Measurements from ENCODE around the gene ASIC1. TPM values are rescaled to one million over a fixed set of nuclear protein-coding genes. Genes with fewer than 3 reads are reported as not detected.

ASIC1 gene
- total RNA-seq, result 1.3 TPM
- polyA plus RNA-seq, result 3.6 TPM
- long read RNA-seq, donor 1, result 0 reads
- long read RNA-seq, donor 2, result 0 reads
- long read RNA-seq, donor 3, partial matches to known transcripts, result 0 of 2 reads
- long read RNA-seq, donor 3, other reads (novel, unspliced or antisense), result 0 of 2 reads
- long read RNA-seq, donor 4, result 0 reads
- long read RNA-seq, donor 5, result 0 reads
- long read RNA-seq, donor 6, partial matches to known transcripts, result 0 of 1 reads
- long read RNA-seq, donor 6, other reads (novel, unspliced or antisense), result 0 of 1 reads
- long read RNA-seq, donor 7, result 0 reads
- long read RNA-seq, donor 8, result 0 reads
- long read RNA-seq, donor 9, result 0 reads
- long read RNA-seq, donor 10, partial matches to known transcripts, result 0 of 1 reads
- long read RNA-seq, donor 10, other reads (novel, unspliced or antisense), result 0 of 1 reads

GRCh38 chr12:50057000-50057841, at the start of gene ASIC1:
TSS of gene ASIC1 (plus strand) at chr12:50057596. CDS start at chr12:50058767, 1,171 bp downstream.
- Histone ChIP-seq H3K4me1 (ENCODE audit: control insufficient read depth in 2 of 2, insufficient read depth in 2 of 2, low read length in 2 of 2) (peaks cover 30 to 63% of the 10 kb centered on the region in 2 donors), H3K27ac (ENCODE audit: low read depth in 1 of 2, low read length in 1 of 2) (no peak within 1 kb of the TSS), H3K27me3 (ENCODE audit: control insufficient read depth in 2 of 2, insufficient read depth in 1 of 2, low read length in 1 of 2) (peaks cover 14 to 59% of the 10 kb centered on the region in 2 donors), H3K9me3 (ENCODE audit: control insufficient read depth in 2 of 2, insufficient read depth in 1 of 2, low read length in 1 of 2) (peaks cover 0 to 6% of the 10 kb centered on the region in 2 donors), H3K36me3 (ENCODE audit: control insufficient read depth in 2 of 2, insufficient read depth in 2 of 2, low read length in 1 of 2) (no peaks in the 10 kb centered on the region), H3K4me3 (ENCODE audit: low read length in 2 of 2) (peak within 1 kb of the TSS; percentile 39 to 63)
- peak in 3 of 9 donors; percentile 36 to 70 (median 57) for DNase-seq (ENCODE audit: low read depth in 6 of 9, low spot score in 9 of 9)
- WGBS, result under 1% methylated on average over 88 of the region's 88 CpGs

DNA sequence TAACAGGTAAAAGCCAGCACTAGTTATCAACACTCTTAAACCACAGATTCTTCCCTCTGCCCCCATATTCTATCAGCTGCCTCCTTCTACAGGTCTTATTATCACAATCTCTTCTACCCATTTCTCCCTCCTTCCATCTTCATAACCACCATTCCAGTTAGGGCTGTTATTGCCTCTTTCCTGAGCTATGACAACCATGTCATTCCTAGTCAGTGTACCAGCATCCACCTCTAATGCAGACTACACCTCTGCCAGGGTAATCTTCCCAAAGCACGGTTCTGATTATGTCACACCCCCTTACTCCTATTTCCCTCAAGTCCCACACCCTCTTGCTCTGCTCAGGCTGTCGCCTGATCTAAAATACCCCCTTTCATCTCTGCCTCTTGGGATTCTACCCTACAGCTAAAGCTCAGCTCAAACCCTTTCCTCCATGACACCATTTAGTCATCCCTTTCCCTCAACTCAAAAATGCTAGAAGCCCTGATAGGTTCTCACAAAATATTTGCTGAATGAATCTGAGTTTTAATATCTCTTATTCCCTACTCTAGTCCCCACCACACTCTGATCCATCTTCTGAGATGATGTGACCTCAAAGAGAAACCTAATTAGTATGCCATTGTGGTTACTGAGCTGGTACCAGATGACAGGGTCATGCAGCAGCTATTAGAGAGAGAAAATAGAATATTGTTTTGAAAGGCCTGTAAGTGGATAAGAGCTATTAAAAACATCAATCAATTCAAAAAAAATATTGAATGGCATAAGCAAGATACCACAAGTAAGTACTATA, 43.8 kb upstream of the ASIC1 start:
- Histone ChIP-seq H3K4me1 (ENCODE audit: control insufficient read depth in 2 of 2, insufficient read depth in 2 of 2, low read length in 2 of 2) (no peaks in the 10 kb centered on the region), H3K36me3 (ENCODE audit: control insufficient read depth in 2 of 2, insufficient read depth in 2 of 2, low read length in 1 of 2) (peaks cover 16 to 61% of the 10 kb centered on the region in 2 donors), H3K4me3 (ENCODE audit: low read length in 2 of 2) (no peak overlapping the region), H3K27me3 (ENCODE audit: control insufficient read depth in 2 of 2, insufficient read depth in 1 of 2, low read length in 1 of 2) (no peaks in the 10 kb centered on the region), H3K9me3 (ENCODE audit: control insufficient read depth in 2 of 2, insufficient read depth in 1 of 2, low read length in 1 of 2) (no peaks in the 10 kb centered on the region), H3K27ac (ENCODE audit: low read depth in 1 of 2, low read length in 1 of 2) (no peak overlapping the region)
- no peak for DNase-seq (ENCODE audit: low read depth in 6 of 9, low spot score in 9 of 9)
- 96% methylated on average over 2 of the region's 2 CpGs for whole genome bisulfite sequencing

DNA sequence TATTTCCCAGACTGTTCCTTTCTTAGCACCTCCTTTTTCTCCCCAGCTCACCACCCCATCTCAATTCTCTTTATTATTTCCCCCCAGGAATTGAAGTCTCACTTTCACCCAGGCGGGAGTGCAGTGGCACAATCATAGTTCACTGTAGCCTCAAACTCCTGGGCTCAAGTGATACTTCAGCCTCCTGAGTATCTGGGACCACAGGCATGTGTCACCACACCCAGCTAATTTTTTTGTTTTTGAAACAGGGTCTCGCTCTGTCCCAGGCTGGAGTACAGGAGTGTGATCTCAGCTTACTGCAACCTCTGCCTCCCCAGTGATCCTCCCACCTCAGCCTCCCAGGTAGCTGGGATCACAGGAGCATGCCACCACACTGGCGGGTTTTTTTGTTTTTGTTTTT, 43.1 kb upstream of the ASIC1 start:
- peaks cover 10 to 56% of the 10 kb centered on the region in 2 donors for H3K36me3 ChIP-seq (ENCODE audit: control insufficient read depth in 2 of 2, insufficient read depth in 2 of 2, low read length in 1 of 2)
- H3K4me3 ChIP-seq (ENCODE audit: low read length in 2 of 2), result no peak overlapping the region
- no peak for DNase-seq (ENCODE audit: low read depth in 6 of 9, low spot score in 9 of 9)
- no peak overlapping the region for H3K27ac ChIP-seq (ENCODE audit: low read depth in 1 of 2, low read length in 1 of 2)
- H3K27me3 ChIP-seq (ENCODE audit: control insufficient read depth in 2 of 2, insufficient read depth in 1 of 2, low read length in 1 of 2), result no peaks in the 10 kb centered on the region
- WGBS, result 95% methylated on average over 3 of the region's 3 CpGs
- no peaks in the 10 kb centered on the region for H3K9me3 ChIP-seq (ENCODE audit: control insufficient read depth in 2 of 2, insufficient read depth in 1 of 2, low read length in 1 of 2)
- no peaks in the 10 kb centered on the region for H3K4me1 ChIP-seq (ENCODE audit: control insufficient read depth in 2 of 2, insufficient read depth in 2 of 2, low read length in 2 of 2)

- 97% methylated on average over 10 of the region's 10 CpGs for WGBS
- H3K36me3 ChIP-seq (ENCODE audit: control insufficient read depth in 2 of 2, insufficient read depth in 2 of 2, low read length in 1 of 2), result peaks cover 10 to 38% of the 10 kb centered on the region in 2 donors
- no peaks in the 10 kb centered on the region for H3K4me1 ChIP-seq (ENCODE audit: control insufficient read depth in 2 of 2, insufficient read depth in 2 of 2, low read length in 2 of 2)
- no peaks in the 10 kb centered on the region for H3K9me3 ChIP-seq (ENCODE audit: control insufficient read depth in 2 of 2, insufficient read depth in 1 of 2, low read length in 1 of 2)
- no peak overlapping the region for H3K27ac ChIP-seq (ENCODE audit: low read depth in 1 of 2, low read length in 1 of 2)
- H3K27me3 ChIP-seq (ENCODE audit: control insufficient read depth in 2 of 2, insufficient read depth in 1 of 2, low read length in 1 of 2), result no peaks in the 10 kb centered on the region
- DNase-seq (ENCODE audit: low read depth in 6 of 9, low spot score in 9 of 9), result no peak
- H3K4me3 ChIP-seq (ENCODE audit: low read length in 2 of 2), result no peak overlapping the region
Observed at GRCh38 chr12:50016501-50017475, 40.6 kb upstream of the ASIC1 start.

GRCh38 chr12:50017641-50018040, 39.8 kb upstream of the ASIC1 start:
- Histone ChIP-seq H3K9me3 (ENCODE audit: control insufficient read depth in 2 of 2, insufficient read depth in 1 of 2, low read length in 1 of 2) (no peaks in the 10 kb centered on the region), H3K4me1 (ENCODE audit: control insufficient read depth in 2 of 2, insufficient read depth in 2 of 2, low read length in 2 of 2) (no peaks in the 10 kb centered on the region), H3K36me3 (ENCODE audit: control insufficient read depth in 2 of 2, insufficient read depth in 2 of 2, low read length in 1 of 2) (peaks cover 10 to 38% of the 10 kb centered on the region in 2 donors), H3K27me3 (ENCODE audit: control insufficient read depth in 2 of 2, insufficient read depth in 1 of 2, low read length in 1 of 2) (no peaks in the 10 kb centered on the region), H3K27ac (ENCODE audit: low read depth in 1 of 2, low read length in 1 of 2) (no peak overlapping the region), H3K4me3 (ENCODE audit: low read length in 2 of 2) (no peak overlapping the region)
- DNase-seq (ENCODE audit: low read depth in 6 of 9, low spot score in 9 of 9), result no peak
- WGBS, result 98% methylated on average over 6 of the region's 6 CpGs

- no peaks in the 10 kb centered on the region for H3K4me1 ChIP-seq (ENCODE audit: control insufficient read depth in 2 of 2, insufficient read depth in 2 of 2, low read length in 2 of 2)
- H3K27ac ChIP-seq (ENCODE audit: low read depth in 1 of 2, low read length in 1 of 2), result no peak overlapping the region
- DNase-seq (ENCODE audit: low read depth in 6 of 9, low spot score in 9 of 9), result no peak
- H3K9me3 ChIP-seq (ENCODE audit: control insufficient read depth in 2 of 2, insufficient read depth in 1 of 2, low read length in 1 of 2), result no peaks in the 10 kb centered on the region
- peaks cover 10 to 36% of the 10 kb centered on the region in 2 donors for H3K36me3 ChIP-seq (ENCODE audit: control insufficient read depth in 2 of 2, insufficient read depth in 2 of 2, low read length in 1 of 2)
- H3K27me3 ChIP-seq (ENCODE audit: control insufficient read depth in 2 of 2, insufficient read depth in 1 of 2, low read length in 1 of 2), result no peaks in the 10 kb centered on the region
- H3K4me3 ChIP-seq (ENCODE audit: low read length in 2 of 2), result no peak overlapping the region
- WGBS, result 94% methylated on average over 3 of the region's 3 CpGs
Observed at GRCh38 chr12:50018154-50018553, 39.2 kb upstream of the ASIC1 start.

GRCh38 chr12:50018968-50019367, 38.4 kb upstream of the ASIC1 start:
- H3K27ac ChIP-seq (ENCODE audit: low read depth in 1 of 2, low read length in 1 of 2), result no peak overlapping the region
- H3K4me1 ChIP-seq (ENCODE audit: control insufficient read depth in 2 of 2, insufficient read depth in 2 of 2, low read length in 2 of 2), result peaks cover 0 to 4% of the 10 kb centered on the region in 2 donors
- H3K36me3 ChIP-seq (ENCODE audit: control insufficient read depth in 2 of 2, insufficient read depth in 2 of 2, low read length in 1 of 2), result peaks cover 10 to 28% of the 10 kb centered on the region in 2 donors
- no peak for DNase-seq (ENCODE audit: low read depth in 6 of 9, low spot score in 9 of 9)
- H3K27me3 ChIP-seq (ENCODE audit: control insufficient read depth in 2 of 2, insufficient read depth in 1 of 2, low read length in 1 of 2), result no peaks in the 10 kb centered on the region
- no peaks in the 10 kb centered on the region for H3K9me3 ChIP-seq (ENCODE audit: control insufficient read depth in 2 of 2, insufficient read depth in 1 of 2, low read length in 1 of 2)
- WGBS, result 98% methylated on average over 2 of the region's 2 CpGs
- no peak overlapping the region for H3K4me3 ChIP-seq (ENCODE audit: low read length in 2 of 2)

- peaks cover 3 to 6% of the 10 kb centered on the region in 2 donors for H3K4me1 ChIP-seq (ENCODE audit: control insufficient read depth in 2 of 2, insufficient read depth in 2 of 2, low read length in 2 of 2)
- DNase-seq (ENCODE audit: low read depth in 6 of 9, low spot score in 9 of 9), result no peak
- H3K9me3 ChIP-seq (ENCODE audit: control insufficient read depth in 2 of 2, insufficient read depth in 1 of 2, low read length in 1 of 2), result no peaks in the 10 kb centered on the region
- no peak overlapping the region for H3K27ac ChIP-seq (ENCODE audit: low read depth in 1 of 2, low read length in 1 of 2)
- no peaks in the 10 kb centered on the region for H3K27me3 ChIP-seq (ENCODE audit: control insufficient read depth in 2 of 2, insufficient read depth in 1 of 2, low read length in 1 of 2)
- 86% methylated on average over 2 of the region's 2 CpGs for WGBS
- no peak overlapping the region for H3K4me3 ChIP-seq (ENCODE audit: low read length in 2 of 2)
- H3K36me3 ChIP-seq (ENCODE audit: control insufficient read depth in 2 of 2, insufficient read depth in 2 of 2, low read length in 1 of 2), result peaks cover 8 to 22% of the 10 kb centered on the region in 2 donors
Observed at GRCh38 chr12:50019524-50019923, 37.9 kb upstream of the ASIC1 start.
